CD4-positive, alpha-beta T cell treated with Interleukin-17A for 1 hour (primary cell): Measurements from ENCODE around the gene RPS6KA4.
A peak's percentile ranks its signal among the peaks of the same experiment; 100 is the strongest.
"Not testable (repeated sequence)": the region's sequence is repeated elsewhere in the genome, so short reads cannot be mapped to it uniquely, and the experiment has no call there.

ENCODE experiments used
- DNase-seq: peaks from one replicate; pipeline ENCODE4 v3.0.0-alpha.2; 2020

The RPS6KA4 gene

DNA sequence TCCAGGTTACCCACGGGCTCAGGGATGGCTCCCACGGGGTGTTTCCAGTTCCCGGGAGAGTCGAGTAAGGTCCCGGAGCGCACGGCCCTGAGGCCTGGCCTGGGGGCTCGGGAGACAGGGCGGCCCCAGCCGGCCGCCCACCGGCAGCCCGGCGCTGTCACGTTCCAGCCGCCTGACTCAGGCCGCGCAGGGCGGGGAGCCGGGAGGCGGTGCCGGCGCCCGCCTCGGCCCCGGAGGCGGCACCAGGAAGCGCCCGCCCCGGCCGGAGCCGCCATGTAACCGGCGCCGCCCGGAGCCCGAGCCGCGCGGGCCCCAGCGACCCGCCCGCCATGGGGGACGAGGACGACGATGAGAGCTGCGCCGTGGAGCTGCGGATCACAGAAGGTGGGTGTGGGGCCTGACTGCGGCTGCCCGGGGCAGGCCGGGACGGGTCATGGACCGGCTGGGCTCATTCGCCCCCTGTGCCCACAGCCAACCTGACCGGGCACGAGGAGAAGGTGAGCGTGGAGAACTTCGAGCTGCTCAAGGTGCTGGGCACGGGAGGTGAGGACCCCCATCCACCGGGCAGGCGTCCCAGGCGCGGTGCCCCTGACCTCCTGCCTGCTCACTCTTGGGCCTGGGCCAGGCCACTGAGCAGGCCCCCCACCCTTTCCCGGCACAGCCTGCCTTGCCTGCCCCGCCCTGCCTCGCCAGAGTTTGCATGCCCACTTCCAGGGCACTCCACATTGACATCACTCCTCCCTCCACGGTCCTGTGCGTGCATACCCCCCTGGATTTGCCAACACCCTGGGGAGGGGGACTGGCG, at the start of gene RPS6KA4:
Gene RPS6KA4 (plus strand): TSS at position 256 of the 805 bp plus-strand sequence. CDS start 74 bp downstream, at position 330.
- peak; percentile 45 for DNase-seq

DNA sequence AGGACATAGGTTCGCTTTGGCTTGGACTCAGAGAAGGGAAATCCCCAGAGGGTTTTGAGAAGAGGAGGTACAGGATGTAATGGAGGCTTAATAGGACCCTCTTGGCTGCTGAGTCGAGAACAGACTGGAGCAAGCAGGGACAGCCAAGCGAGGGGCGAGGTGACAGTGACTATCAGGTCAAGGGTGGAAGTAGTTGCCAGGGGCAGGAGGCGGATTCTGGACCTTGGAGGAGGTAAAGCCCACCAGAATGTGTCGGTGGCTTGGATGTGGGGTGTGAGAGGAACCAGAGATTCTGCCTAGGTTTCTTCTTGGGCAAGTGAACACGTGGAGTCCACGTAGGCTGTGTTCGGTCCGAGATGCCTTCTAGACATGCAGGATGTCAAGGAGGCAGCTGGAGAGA, 46.0 kb upstream of the RPS6KA4 start:
- no peak for DNase-seq

DNA sequence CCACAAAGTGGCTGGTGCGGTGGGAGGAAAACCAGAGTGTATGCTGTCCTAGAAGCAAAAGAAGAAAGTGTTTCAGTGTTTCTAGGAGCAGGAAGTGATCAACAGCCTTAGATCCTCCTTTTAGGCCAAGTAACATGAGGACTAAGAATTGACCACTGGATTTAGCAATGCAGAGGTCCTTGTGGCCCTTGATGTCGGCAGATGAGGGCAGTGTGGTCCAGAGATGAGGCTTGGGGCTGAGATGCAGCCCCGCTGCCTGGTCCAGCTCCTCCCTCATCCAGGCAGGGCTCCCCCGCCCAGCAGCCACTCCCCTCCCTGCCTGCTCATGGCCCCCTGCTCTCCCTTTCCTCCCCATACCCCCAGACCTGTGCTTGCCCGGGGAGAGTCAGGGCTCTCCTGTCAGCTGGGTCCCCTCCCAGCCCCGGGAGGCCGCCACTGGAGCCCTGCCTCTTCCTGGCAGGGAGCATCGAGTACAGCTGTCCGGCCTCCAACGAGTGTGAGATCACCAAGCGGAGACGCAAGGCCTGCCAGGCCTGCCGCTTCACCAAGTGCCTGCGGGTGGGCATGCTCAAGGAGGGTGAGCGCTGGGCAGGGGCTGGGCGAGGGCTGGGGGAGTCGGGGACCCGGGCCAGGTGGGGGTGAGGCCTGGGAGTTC, 45.3 kb upstream of the RPS6KA4 start:
- DNase-seq: no peak

DNA sequence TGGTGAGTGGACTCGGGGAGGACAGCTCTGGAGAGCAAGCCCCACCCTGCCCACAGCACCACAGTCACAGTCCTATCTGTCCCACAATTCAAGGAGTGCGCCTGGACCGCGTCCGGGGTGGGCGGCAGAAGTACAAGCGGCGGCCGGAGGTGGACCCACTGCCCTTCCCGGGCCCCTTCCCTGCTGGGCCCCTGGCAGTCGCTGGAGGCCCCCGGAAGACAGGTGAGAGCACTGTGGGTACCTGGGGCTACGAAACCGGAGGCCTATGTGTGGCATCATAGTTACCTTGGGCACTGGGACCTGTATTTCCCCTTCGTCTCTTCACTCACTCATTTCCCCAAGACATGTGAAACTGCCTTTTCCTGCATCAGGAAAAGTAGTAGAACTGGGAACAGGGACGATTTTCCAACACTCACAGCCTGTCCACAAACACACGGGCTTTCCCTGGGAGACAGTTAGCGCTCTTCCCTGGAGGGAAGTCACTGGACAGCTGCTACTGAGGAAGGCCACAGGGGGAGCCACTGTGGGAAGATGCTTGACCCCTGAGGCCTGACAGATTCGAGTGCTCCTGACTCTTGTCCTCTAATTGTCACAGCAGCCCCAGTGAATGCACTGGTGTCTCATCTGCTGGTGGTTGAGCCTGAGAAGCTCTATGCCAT, 44.7 kb upstream of the RPS6KA4 start:
- DNase-seq: no peak

DNA sequence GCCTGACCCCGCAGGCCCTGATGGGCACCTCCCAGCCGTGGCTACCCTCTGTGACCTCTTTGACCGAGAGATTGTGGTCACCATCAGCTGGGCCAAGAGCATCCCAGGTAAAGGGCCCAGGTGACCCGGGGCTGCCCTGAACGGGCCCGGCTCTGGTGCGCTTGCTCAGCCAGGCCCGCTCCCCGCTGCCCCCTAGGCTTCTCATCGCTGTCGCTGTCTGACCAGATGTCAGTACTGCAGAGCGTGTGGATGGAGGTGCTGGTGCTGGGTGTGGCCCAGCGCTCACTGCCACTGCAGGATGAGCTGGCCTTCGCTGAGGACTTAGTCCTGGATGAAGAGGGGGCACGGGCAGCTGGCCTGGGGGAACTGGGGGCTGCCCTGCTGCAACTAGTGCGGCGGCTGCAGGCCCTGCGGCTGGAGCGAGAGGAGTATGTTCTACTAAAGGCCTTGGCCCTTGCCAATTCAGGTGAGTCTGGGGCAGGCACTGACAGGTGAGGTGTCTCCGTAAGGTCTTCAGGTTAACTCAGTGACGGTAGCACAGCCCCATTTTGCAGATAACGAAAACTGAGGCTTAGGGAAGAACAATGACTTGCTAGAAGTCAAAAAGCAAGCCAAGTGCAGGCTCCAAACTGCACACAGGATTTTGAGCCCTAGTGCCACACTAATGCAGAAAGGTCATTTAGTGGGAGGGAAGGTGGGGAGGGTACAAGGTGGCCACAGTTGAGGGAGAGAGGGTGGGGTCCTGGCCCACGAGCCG, 44.0 kb upstream of the RPS6KA4 start:
- DNase-seq: no peak

DNA sequence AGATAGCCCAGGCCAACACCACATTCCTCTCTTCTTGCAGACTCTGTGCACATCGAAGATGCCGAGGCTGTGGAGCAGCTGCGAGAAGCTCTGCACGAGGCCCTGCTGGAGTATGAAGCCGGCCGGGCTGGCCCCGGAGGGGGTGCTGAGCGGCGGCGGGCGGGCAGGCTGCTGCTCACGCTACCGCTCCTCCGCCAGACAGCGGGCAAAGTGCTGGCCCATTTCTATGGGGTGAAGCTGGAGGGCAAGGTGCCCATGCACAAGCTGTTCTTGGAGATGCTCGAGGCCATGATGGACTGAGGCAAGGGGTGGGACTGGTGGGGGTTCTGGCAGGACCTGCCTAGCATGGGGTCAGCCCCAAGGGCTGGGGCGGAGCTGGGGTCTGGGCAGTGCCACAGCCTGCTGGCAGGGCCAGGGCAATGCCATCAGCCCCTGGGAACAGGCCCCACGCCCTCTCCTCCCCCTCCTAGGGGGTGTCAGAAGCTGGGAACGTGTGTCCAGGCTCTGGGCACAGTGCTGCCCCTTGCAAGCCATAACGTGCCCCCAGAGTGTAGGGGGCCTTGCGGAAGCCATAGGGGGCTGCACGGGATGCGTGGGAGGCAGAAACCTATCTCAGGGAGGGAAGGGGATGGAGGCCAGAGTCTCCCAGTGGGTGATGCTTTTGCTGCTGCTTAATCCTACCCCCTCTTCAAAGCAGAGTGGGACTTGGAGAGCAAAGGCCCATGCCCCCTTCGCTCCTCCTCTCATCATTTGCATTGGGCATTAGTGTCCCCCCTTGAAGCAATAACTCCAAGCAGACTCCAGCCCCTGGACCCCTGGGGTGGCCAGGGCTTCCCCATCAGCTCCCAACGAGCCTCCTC, 43.1 kb upstream of the RPS6KA4 start:
- DNase-seq: not testable (repeated sequence)

DNA sequence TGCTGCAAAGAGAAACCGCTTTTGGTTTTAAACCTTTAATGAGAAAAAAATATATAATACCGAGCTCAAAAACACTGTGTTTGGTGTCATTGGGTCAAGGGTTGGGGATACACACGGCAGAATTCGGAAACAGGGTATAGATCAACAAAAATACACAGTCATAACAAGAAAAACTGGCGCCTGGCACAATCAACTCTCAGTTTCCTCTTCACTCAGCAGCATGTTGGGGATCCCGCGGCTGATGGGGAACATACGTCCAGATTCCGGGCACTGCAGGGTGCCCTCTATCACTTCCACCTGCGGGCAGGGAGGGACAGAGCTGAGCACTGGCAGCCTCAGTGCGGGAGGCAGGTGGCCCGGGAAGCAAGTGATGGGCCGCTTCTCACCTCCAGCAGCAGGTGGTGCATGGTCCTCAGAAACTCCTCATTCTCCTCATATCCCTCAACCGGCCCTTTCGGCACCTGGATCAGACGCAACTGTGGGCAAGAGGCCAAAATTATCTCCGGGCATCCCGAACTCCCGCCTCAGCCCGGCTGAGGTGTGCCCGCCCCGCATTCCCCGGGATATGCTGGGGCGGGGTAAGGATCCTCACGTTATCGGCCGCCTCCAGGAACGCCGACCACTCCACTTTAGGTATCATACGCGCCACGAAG, 42.2 kb upstream of the RPS6KA4 start:
- peak; percentile 54 for DNase-seq

DNA sequence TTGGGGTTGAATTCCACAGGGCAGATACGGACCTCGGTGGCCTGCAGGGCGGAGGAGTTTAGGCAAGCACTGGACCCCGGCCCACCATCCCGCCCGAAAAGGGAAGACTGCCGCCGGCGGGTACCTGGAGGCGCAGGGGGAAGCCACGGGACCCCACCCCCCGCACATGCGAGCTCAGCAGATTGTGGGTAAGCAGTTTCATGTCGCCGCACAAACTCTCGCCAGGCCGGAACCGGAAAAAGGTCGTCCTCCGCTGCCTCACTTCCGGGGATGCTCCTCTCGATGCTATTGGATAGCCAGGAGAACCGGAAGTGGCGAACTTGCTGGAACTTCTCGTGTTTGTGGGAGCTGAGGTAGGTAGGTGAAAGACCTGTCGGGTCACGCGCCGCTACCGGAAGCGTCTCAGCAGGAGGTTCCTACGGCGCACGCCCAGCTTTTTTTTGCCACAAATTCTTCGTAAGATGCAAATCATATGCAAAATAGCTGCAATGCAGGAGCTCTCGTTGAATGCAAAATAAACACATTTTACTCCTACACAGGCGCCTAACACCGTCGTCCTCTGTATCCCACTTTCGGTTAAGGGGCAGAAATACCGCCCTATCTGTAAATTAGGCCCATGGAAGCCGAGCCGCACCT, 41.5 kb upstream of the RPS6KA4 start, which contains the start of gene TRMT112:
Gene TRMT112 (minus strand): TSS at position 235 of the 636 bp plus-strand sequence. CDS start 33 bp downstream, at position 202.
- DNase-seq: peak; percentile 99

DNA sequence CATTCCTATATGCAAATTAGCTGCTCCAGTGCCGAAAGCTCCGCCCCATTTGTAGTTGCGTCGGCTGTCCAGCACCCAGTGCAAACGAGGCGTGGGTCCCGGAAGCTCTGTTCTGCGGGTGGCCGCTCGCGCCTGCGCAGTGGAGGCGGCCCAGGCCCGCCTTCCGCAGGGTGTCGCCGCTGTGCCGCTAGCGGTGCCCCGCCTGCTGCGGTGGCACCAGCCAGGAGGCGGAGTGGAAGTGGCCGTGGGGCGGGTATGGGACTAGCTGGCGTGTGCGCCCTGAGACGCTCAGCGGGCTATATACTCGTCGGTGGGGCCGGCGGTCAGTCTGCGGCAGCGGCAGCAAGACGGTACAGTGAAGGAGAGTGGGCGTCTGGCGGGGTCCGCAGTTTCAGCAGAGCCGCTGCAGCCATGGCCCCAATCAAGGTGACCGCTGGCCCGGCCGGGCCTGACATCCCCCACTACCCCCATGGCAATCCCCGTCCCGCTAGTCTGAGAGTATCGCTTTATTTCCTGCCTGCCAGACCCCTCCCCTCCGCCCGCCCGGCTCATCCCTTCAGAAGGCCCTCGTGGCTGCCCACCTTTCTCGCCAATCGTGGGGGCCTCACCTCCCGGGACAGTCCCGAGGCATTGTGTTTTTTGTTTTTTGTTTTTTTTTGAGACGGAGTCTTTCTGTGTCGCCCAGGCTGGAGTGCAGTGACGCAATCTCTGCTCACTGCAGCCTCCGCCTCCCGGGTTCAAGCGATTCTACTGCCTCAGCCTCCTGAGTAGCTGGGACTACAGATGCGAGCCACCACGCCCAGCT, 40.8 kb upstream of the RPS6KA4 start, which contains the start of gene PRDX5:
Gene PRDX5 (plus strand): TSS at position 161 of the 805 bp plus-strand sequence. CDS start 95 bp downstream, at position 256.
- peak; percentile 97 for DNase-seq

DNA sequence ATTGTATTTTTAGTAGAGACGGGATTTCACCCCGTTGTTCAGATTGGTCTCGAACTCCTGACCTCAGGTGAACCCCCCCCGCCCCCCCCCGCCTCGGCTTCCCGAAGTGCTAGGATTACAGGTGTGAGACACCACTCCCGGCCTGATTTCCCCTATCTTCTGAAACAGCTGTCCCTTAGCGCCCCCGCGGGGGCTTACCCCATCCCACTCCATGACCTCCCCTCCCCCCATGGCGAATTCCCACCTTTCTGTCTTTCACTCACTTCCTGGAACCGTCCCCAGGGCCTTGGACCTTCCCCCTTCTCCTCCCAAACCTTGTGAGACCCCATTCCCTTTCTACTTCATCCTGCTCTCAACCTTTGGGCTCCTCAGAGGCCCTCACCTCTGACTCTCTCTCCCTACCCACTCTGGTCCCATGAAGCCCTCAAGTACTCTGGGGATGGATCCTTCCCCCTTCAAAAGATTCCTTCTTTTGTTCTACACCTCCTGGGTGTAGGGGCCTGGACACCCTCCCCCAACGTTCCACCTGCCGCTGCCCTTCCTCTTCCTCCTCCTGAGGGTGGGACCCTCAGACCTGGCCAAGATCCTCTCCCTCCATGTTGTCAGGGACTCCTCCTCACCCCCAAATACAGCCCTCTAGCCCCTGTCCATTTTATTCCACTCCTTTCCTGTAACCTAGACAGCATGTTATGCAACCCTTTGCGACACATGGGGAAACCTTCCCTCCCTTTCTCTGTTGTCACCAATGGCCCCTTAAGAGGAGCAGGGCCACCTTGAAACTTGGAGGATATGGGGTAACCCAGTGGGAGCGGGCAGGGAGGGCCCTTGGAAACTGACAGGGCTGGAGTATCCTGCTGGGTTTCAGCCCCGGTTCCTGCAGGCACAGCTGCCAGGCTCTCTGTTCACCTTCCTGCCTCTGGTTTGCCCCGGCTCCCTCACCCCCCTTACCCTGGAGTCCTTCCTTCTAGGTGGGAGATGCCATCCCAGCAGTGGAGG, 39.9 kb upstream of the RPS6KA4 start:
- no peak for DNase-seq

DNA sequence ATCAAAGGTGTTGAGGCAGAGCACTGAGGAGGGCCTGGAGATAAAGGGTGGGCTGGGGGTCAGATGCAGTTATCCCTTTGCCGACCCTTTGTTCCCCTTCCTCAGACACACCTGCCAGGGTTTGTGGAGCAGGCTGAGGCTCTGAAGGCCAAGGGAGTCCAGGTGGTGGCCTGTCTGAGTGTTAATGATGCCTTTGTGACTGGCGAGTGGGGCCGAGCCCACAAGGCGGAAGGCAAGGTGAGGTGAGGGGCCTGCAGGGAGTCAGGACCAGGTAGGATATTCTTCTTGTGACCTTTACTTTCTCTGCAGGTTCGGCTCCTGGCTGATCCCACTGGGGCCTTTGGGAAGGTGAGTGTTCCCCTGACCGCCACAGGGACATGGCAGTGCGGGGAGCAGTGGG, 38.4 kb upstream of the RPS6KA4 start:
- DNase-seq: no peak

DNA sequence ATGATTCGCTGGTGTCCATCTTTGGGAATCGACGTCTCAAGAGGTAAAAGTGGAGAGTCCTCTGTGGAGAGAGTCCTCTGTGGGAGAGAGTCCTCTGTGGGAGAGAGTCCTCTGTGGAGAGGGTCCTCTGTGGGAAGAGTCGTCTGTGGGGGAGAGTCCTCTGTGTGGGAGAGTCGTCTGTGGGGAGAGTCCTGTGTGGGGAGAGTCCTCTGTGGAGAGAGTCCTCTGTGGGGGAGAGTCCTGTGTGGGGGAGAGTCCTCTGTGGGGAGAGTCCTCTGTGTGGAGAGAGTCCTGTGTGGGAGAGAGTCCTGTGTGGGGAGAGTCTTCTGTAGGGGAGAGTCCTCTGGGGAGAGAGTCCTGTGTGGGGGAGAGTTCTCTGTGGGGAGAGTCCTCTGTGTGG, 37.9 kb upstream of the RPS6KA4 start:
- DNase-seq: no peak

DNA sequence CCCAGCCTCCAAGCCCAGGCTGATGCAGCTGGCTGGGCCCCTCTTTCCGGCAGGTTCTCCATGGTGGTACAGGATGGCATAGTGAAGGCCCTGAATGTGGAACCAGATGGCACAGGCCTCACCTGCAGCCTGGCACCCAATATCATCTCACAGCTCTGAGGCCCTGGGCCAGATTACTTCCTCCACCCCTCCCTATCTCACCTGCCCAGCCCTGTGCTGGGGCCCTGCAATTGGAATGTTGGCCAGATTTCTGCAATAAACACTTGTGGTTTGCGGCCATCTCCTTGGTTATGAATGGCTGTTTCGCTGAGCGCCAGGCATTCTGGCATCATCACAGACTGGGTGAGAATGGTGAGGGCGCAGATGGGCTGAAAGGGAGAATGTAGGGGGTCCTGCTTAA, 37.4 kb upstream of the RPS6KA4 start:
- DNase-seq: no peak

DNA sequence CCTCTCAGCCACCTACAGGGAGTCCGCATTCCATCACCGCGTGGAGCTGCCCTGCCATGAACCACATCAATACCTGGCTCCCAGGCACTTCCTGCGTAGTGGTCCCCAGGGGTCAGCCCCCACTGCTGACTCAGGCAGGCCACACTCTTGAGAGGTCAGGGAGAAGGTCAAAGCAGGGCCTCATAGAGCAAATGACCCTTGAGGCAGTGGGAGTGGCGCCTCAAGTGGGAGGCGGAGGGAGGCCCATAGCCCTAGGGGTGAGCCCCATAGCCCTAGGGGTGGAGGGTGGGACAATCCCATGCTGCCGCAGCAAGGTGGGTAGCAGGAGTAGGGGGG, 36.1 kb upstream of the RPS6KA4 start:
- no peak for DNase-seq

DNA sequence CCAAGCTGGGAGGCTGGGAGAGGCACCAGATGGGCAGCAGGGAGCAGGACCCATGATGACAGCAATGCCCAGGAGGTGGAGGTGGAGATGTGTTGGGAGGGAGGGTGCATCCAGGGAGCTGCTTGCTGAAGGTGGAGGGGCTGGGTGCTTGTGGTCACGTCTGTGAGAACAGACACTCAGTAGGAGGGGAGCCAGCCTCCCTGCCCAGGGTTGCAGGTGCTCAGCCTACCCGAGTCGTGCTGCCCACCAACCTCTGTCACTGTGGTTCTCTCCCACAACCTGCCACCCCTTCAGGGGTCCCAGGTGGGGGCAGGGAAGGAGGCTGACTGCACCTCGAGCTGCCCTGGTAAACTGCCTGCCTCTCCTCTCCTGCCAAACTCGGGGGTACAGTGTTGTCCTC, 35.6 kb upstream of the RPS6KA4 start:
- DNase-seq: no peak

DNA sequence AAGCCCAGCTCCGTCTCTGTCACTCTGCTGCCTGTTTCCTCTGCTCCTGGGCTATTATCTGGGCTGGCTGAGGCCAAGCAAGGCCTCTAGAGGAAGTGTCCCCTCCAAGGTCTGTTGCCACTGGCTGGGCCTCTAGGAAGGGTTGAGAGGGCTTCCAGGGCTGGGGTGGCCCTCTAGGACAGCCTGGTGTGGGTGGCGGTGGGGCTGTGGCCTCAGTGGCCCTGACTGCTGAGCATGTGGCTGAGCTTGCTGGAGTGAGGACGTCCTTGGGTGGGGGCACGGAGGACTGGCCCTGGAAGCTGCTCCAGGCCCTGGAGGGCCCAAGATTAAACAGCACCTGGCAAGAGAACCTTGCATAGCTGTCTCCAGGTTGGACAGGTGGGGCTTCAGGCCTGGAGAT, 35.0 kb upstream of the RPS6KA4 start:
- DNase-seq: not testable (repeated sequence)

DNA sequence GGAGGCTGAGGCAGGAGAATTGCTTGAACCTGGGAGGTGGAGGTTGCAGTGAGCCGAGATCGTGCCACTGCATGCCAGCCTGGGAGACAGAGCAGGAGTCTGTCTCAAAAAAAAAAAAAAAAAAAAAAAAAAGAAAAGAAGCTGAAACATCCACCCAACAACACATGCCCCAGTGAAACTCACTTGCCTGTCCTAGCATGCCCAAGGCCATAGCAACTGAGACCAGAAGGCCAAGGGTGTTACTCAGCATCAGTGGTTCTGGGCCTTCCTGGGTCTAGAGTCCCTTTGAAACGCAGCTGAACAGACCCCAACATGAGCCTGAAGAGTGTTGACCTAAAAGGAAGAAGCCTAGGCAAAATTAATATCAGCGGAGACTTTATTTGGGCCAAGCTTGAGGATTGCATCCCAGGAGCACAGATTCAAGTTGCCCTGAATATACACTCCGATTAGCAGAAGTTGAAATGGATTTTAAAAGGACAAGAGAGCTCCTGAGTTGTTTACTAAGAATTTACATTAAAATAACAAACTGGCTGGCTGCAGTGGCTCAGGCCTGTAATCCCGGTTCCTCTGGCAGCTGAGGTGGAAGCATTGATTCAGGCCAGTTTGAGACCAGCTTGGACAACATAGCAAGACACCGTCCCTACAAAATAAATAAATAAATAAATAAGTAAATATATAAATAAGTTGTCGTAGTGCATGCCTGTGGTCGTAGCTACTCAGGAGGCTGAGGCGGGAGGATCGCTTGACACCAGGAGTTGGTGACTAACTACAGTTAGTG, 34.1 kb upstream of the RPS6KA4 start:
- no peak for DNase-seq

DNA sequence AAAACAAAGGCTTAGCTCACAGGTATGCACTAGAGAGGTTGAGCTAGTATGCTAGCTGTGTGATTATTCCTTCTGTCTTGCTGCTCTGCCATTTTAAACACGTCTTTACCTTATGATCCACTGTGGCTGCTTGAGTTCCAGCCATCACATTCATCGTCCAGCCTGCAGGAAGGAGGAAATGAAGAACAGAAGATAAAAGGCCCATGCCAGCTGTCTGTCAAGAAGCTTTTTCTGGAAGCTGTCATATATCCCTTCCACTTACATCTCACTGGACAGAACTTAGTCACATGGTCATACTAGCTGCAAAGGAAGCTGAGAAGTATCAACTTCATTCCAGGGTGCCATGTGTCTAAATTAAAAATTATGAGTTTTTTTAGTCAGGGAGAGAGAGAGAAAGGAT, 31.6 kb upstream of the RPS6KA4 start:
- no peak for DNase-seq
